Common myeloid progenitor, CD34-positive (primary cell): ENCODE results near the gene ARHGAP12. TPM values are rescaled to one million over a fixed set of nuclear protein-coding genes. Genes with fewer than 3 reads are reported as not detected.

ENCODE experiments used
- CTCF ChIA-PET: fragments of 350-600 bp; sonication (Branson Sonifier 250); formaldehyde crosslinking; loops from one replicate; lab custom pipeline; 2021; ENCODE audit warnings: antibody characterized with exemption; lab: Charles Lee
- POLR2A ChIA-PET: fragments of 350-600 bp; sonication (Branson Sonifier 250); formaldehyde crosslinking; loops from one replicate; lab custom pipeline; 2021; ENCODE audit warnings: antibody characterized with exemption; lab: Charles Lee
- DNase-seq, 3 donors: peaks; one replicate each; pipeline versions ENCODE4 v3.0.0 to v3.0.0-alpha.2; 2013
- H3K27ac ChIP-seq, 2 experiments: 1 replicate in 1 of 2; 2 replicates in 1 of 2; pipeline ENCODE4 v1.7.0; 2013; ENCODE audit warnings: inconsistent platforms in 2 of 2, low read length in 2 of 2, mild to moderate bottlenecking in 2 of 2, low read depth in 1 of 2, moderate library complexity in 1 of 2; ENCODE audit not compliant: severe bottlenecking in 2 of 2, insufficient read depth in 1 of 2, poor library complexity in 1 of 2
- H3K27me3 ChIP-seq, 5 experiments: replicated peaks in 2 of 5; 1 replicate in 3 of 5; 2 replicates in 2 of 5; pipeline versions ENCODE4 v1.6.1 to v1.7.0; 2013; ENCODE audit warnings: low read length in 4 of 5, mild to moderate bottlenecking in 2 of 5, moderate library complexity in 2 of 5, inconsistent platforms in 1 of 5; ENCODE audit not compliant: insufficient read depth in 5 of 5, control insufficient read depth in 4 of 5
- H3K36me3 ChIP-seq, 4 experiments: 1 replicate in 2 of 4; 2 replicates in 2 of 4; pipeline versions ENCODE4 v1.6.1 to v1.7.0; 2013; ENCODE audit warnings: low read length in 3 of 4, control low read depth in 1 of 4, mild to moderate bottlenecking in 1 of 4; ENCODE audit not compliant: control insufficient read depth in 4 of 4, insufficient read depth in 4 of 4
- H3K4me1 ChIP-seq, 4 experiments: 1 replicate in 3 of 4; 2 replicates in 1 of 4; pipeline versions ENCODE4 v1.6.1 to v1.7.1; 2013; ENCODE audit warnings: low read length in 3 of 4, mild to moderate bottlenecking in 3 of 4, control low read depth in 1 of 4, inconsistent platforms in 1 of 4, moderate library complexity in 1 of 4; ENCODE audit not compliant: control insufficient read depth in 4 of 4, insufficient read depth in 4 of 4; ENCODE audit errors: control extremely low read depth in 1 of 4
- H3K4me3 ChIP-seq, 7 experiments: 1 replicate in 4 of 7; 2 replicates in 3 of 7; pipeline versions ENCODE4 v1.5.1 to v1.7.0; 2013; ENCODE audit warnings: mild to moderate bottlenecking in 7 of 7, low read length in 6 of 7, moderate library complexity in 6 of 7, inconsistent platforms in 2 of 7, low read depth in 2 of 7, control low read depth in 1 of 7; ENCODE audit not compliant: insufficient read depth in 4 of 7, control insufficient read depth in 1 of 7; ENCODE audit errors: extremely low read depth in 1 of 7
- H3K9me3 ChIP-seq, 5 experiments: 1 replicate in 4 of 5; 2 replicates in 1 of 5; pipeline versions ENCODE4 v1.6.1 to v1.7.1; 2013; ENCODE audit warnings: low read length in 4 of 5, mild to moderate bottlenecking in 2 of 5, inconsistent platforms in 1 of 5, low read depth in 1 of 5, moderate library complexity in 1 of 5; ENCODE audit not compliant: control insufficient read depth in 4 of 5, insufficient read depth in 2 of 5; ENCODE audit errors: control extremely low read depth in 1 of 5
- whole genome bisulfite sequencing: methylation state at CpG from one replicate; pipeline ENCODE4 v1.1.5; 2013; ENCODE audit not compliant: insufficient coverage; 5-methylcytosine and 5-hydroxymethylcytosine counted together
- polyA plus RNA-seq: library from polyadenylated mRNA; unstranded; fragments of 120-200 nt; gene quantifications from one replicate; pipeline ENCODE4 v1.2.1, GENCODE V29; 2013

The ARHGAP12 gene
- 12.7 TPM for polyA plus RNA-seq

- CTCF ChIA-PET, result interaction anchor here (1.0 to 2.2 kb wide), 3 partner anchors 12 to 76 kb away, joined by 5 to 9 read pairs (median 8); no protein-coding TSS in a partner anchor
- WGBS, result under 1% methylated on average over 78 of the region's 92 CpGs
- H3K9me3 ChIP-seq, result no peaks in the 10 kb centered on the region
- H3K4me1 ChIP-seq, result peaks cover 19 to 43% (median 28%) of the 10 kb centered on the region in 4 experiments
- H3K4me3 ChIP-seq, result peak within 1 kb of the TSS; percentile 82 to 96 (median 84)
- DNase-seq, result peak; percentile 68 to 88 (median 77)
- POLR2A ChIA-PET, result interaction anchor here (0.5 to 0.6 kb wide), 2 partner anchors 58 to 1153 kb away, joined by 3 read pairs; no protein-coding TSS in a partner anchor
- peak within 1 kb of the TSS in 1 of 2 experiments; percentile 64 for H3K27ac ChIP-seq
- H3K27me3 ChIP-seq, result no peaks in the 10 kb centered on the region
- no peaks in the 10 kb centered on the region for H3K36me3 ChIP-seq
These were observed at the start of gene ARHGAP12 for GRCh38 chr10:31928549-31929260. Gene ARHGAP12 (minus strand): TSS chr10:31928831. CDS start chr10:31908855, 19,976 bp downstream.

GRCh38 chr10:31978156-31978483 lies 49.5 kb upstream of the ARHGAP12 start:
- peaks cover 0 to 10% (median 0%) of the 10 kb centered on the region in 5 experiments for H3K27me3 ChIP-seq
- no peaks in the 10 kb centered on the region for H3K36me3 ChIP-seq
- ChIA-PET POLR2A (no interaction called here), CTCF (interaction anchor here (0.6 to 1.1 kb wide), 2 partner anchors 55 to 356 kb away, joined by 3 read pairs; no protein-coding TSS in a partner anchor)
- WGBS, result 100% methylated on average over 1 of the region's 2 CpGs
- DNase-seq, result no peak
- H3K9me3 ChIP-seq, result peaks cover 0 to 4% (median 0%) of the 10 kb centered on the region in 5 experiments
- peaks cover 5 to 13% (median 10%) of the 10 kb centered on the region in 4 experiments for H3K4me1 ChIP-seq
- H3K4me3 ChIP-seq, result no peak overlapping the region
- no peak overlapping the region for H3K27ac ChIP-seq

- H3K36me3 ChIP-seq, result no peaks in the 10 kb centered on the region
- peak; percentile 60 to 89 (median 84) for DNase-seq
- 19% methylated on average over 3 of the region's 5 CpGs for WGBS
- H3K4me1 ChIP-seq, result peaks cover 5 to 13% (median 10%) of the 10 kb centered on the region in 4 experiments
- H3K4me3 ChIP-seq, result peak overlapping the region in 1 of 7 experiments; percentile 3
- peaks cover 0 to 12% (median 0%) of the 10 kb centered on the region in 5 experiments for H3K27me3 ChIP-seq
- ChIA-PET POLR2A (no interaction called here), CTCF (interaction anchor here (0.6 to 1.1 kb wide), 3 partner anchors 55 to 356 kb away, joined by 3 read pairs; no protein-coding TSS in a partner anchor)
- peaks cover 0 to 4% (median 0%) of the 10 kb centered on the region in 5 experiments for H3K9me3 ChIP-seq
- H3K27ac ChIP-seq, result no peak overlapping the region
These were observed 49.0 kb upstream of the ARHGAP12 start for GRCh38 chr10:31977440-31978155.

- POLR2A ChIA-PET, result no interaction called here
- DNase-seq, result no peak
- 95% methylated on average over 5 of the region's 6 CpGs for WGBS
- Histone ChIP-seq H3K27ac (no peak overlapping the region), H3K27me3 (peaks cover 0 to 15% (median 0%) of the 10 kb centered on the region in 5 experiments), H3K9me3 (peaks cover 0 to 4% (median 0%) of the 10 kb centered on the region in 5 experiments), H3K36me3 (no peaks in the 10 kb centered on the region), H3K4me1 (peaks cover 5 to 13% (median 10%) of the 10 kb centered on the region in 4 experiments), H3K4me3 (no peak overlapping the region)
- CTCF ChIA-PET, result no interaction called here
These were observed 46.6 kb upstream of the ARHGAP12 start for GRCh38 chr10:31975157-31975765.

GRCh38 chr10:31974434-31975124 lies 45.9 kb upstream of the ARHGAP12 start:
- H3K9me3 ChIP-seq, result peaks cover 0 to under 1% (median 0%) of the 10 kb centered on the region in 5 experiments
- POLR2A ChIA-PET, result no interaction called here
- 90% methylated on average over 2 of the region's 4 CpGs for WGBS
- CTCF ChIA-PET, result interaction anchor here (1.0 kb wide), 1 partner anchor 30 kb away, joined by 4 read pairs; no protein-coding TSS in a partner anchor
- H3K4me3 ChIP-seq, result no peak overlapping the region
- no peak for DNase-seq
- no peak overlapping the region for H3K27ac ChIP-seq
- H3K36me3 ChIP-seq, result no peaks in the 10 kb centered on the region
- H3K27me3 ChIP-seq, result peaks cover 0 to 13% (median 0%) of the 10 kb centered on the region in 5 experiments
- H3K4me1 ChIP-seq, result peaks cover 5 to 13% (median 10%) of the 10 kb centered on the region in 4 experiments

- peak; percentile 36 to 77 (median 42) for DNase-seq
- ChIA-PET POLR2A (no interaction called here), CTCF (interaction anchor here (0.8 kb wide), 1 partner anchor 11 kb away, joined by 3 read pairs; no protein-coding TSS in a partner anchor)
- WGBS, result 91% methylated on average over 9 of the region's 9 CpGs
- no peak overlapping the region for H3K4me3 ChIP-seq
- peaks cover 2 to 6% (median 4%) of the 10 kb centered on the region in 4 experiments for H3K4me1 ChIP-seq
- H3K36me3 ChIP-seq, result no peaks in the 10 kb centered on the region
- H3K9me3 ChIP-seq, result no peaks in the 10 kb centered on the region
- H3K27me3 ChIP-seq, result peaks cover 0 to 13% (median 0%) of the 10 kb centered on the region in 5 experiments
- peak overlapping the region in 1 of 2 experiments; percentile 50 for H3K27ac ChIP-seq
These were observed 43.9 kb upstream of the ARHGAP12 start for GRCh38 chr10:31972519-31973041.
